GM21423 (cell line): ENCODE results near the gene MTMR11.
"Not testable (repeated sequence)": the region's sequence is repeated elsewhere in the genome, so short reads cannot be mapped to it uniquely, and the experiment has no call there.

Experiments
- ATAC-seq: cut with Tn5 transposase; IDR thresholded peaks from one replicate; pipeline ENCODE4 v1.9.1; 2021; ENCODE audit warnings: mild to moderate bottlenecking, moderate library complexity; ENCODE audit not compliant: unreplicated experiment

MTMR11 gene, protein sequence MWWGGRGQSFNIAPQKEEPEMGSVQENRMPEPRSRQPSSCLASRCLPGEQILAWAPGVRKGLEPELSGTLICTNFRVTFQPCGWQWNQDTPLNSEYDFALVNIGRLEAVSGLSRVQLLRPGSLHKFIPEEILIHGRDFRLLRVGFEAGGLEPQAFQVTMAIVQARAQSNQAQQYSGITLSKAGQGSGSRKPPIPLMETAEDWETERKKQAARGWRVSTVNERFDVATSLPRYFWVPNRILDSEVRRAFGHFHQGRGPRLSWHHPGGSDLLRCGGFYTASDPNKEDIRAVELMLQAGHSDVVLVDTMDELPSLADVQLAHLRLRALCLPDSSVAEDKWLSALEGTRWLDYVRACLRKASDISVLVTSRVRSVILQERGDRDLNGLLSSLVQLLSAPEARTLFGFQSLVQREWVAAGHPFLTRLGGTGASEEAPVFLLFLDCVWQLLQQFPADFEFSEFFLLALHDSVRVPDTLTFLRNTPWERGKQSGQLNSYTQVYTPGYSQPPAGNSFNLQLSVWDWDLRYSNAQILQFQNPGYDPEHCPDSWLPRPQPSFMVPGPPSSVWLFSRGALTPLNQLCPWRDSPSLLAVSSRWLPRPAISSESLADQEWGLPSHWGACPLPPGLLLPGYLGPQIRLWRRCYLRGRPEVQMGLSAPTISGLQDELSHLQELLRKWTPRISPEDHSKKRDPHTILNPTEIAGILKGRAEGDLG

DNA sequence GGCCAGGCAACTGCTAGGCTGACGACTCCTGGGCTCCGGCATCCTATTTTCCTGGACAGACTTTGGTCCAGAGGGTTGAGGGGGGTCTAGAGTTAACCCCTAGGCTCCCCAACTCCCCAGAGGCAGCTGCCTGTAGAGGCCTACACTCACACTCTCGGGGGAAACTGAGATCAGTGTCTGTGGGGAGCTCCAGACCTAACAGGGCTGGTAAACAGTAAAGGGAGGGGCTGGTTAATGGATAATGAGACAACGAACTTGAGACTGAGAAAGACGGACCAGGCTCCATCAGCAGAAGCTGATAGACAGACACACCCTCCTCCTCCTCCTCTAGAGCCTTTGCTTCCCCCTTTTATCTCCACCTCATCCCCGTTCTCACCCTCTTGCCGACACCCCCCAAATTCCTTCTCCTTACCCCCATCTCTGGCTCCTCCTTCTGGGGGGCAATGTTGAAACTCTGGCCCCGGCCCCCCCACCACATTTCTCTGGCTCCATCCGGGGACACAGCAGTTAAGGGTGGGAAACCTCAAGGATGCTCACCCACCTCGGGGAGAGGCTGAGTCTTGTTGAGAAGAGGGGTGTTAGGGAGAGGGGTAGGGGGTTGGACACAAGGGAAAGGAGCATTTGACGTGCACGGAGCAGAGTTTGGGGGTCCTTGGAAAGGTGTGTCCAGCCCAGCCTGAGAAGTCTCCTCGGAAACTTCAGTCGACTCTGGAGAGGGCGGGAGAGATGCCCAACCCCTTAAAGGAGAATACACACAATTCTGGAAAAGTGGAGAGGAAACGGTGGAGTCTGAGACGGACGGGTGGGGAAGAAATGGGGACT, at the start of gene MTMR11:
TSS of gene MTMR11 (minus strand) at position 710 of the 822 bp plus-strand sequence. CDS start at position 478, 232 bp downstream.
- no peak for ATAC-seq

DNA sequence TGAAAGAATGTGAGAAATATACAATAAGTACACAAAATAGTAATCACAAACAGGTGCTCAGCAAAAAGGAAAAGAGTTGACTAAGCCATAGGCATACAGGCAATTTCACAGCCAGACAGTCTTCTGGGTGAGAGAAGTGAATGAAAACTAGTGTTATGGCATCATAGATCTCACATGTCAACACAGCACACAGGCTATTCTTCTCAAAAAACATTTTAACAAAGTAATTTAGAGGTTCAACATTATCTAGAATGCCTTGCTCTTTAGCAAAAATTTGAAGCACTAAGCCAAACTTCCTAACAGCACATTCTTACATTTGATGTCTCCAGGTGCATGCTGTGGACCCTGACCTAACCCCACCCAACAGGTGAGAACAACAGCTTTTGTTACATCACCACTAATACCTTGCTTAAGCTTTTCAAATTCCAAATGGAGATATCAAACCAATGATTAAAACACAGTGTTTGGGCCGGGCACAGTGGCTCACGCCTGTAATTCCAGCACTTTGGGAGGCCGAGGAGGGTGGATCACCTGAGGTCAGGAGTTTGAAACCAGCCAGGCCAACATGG, 43.4 kb upstream of the MTMR11 start:
- ATAC-seq: no peak

DNA sequence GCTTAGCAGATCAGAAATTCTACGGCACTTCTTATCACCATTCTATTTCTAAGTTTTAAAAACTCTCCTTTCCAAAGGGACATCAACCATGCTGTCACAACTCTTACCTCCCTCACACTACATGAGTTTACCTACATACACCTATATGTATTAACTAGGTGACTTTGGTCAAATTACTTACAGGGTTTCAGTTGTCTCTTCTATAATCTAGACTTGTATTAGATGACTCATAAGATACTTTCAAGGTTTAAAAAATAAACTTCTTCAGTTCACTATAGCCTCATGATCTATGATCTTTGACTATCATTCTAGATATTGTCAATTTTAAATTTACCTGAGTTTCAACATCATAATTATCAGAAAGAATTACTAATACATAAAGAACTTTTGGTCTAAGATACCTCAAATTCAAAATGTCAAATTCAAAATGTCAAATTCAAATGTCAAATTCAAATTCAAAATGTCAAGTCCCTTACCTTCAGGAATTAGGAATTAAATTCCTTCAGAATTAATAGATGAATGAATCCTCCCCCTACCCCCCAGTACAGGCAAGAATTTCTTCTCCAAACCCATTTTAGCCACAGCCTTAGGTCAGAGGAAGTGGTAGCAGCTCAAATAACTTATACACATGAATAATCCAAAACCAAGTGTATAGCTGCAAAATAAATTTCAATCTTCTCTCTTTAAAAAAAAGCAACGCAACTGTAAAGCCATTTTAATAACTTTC, 42.7 kb upstream of the MTMR11 start:
- no peak for ATAC-seq

DNA sequence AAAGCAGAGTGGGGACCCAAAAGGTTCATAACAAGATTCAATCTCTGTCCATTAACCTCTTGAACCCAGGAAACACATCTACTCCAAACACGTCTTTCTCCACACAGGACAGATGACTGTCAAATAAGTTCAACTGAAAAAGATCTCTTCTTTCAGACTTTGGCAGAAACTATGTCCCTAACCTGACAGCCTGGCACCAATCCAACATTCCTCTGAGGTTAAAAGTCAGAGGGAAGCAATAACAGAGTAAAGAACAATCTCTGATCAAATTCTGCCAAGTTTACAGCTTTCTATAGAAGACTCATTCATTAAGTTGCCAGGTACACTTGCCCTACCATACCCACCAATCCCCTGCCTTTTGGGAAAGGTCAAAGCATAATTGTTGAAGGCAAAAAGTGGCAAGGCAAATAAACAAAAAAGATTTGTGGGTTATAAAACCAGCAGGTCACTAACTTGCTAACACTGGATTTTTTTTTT, 41.9 kb upstream of the MTMR11 start:
- ATAC-seq: no peak

DNA sequence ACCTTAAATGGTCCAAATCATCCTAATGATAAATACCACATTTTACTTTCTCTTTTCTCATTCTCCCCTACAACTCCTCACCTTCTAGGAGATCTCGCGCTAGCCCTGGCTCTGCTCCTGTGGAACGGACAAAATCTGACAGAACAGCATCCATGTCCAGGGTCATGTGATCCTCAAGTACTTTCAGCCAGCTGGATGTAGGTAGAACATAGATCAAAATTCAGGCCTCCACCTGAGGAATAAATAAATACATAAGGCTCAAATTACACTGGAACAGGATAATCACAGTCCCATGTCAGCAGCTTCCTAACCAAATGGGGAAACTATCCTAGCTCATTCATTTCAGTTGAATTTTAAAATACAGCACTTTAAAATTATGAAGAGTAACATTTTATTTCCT, 40.7 kb upstream of the MTMR11 start:
- no peak for ATAC-seq

GRCh38 chr1:149972547-149972946, 35.9 kb upstream of the MTMR11 start:
- ATAC-seq: no peak

GRCh38 chr1:149967646-149968045, 31.0 kb upstream of the MTMR11 start:
- ATAC-seq: no peak

DNA sequence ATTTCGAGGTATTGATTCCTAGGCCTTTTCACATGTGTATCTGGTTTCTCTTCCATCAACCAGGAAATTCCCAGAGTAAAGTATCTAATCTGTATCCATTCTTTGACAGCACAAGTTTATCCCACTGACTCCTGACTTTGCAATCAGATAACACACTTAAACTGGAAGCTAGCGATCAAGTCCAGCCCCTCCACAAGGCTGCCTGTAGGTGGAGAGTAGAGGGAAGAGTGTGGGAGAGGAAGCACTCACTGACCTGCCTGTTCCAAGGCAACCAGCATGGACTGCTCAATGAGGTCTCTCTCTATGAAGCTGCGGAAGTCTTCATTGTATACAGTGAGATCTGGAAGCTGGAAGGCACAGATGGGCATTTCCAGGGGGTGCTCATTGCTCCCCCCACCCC, 30.4 kb upstream of the MTMR11 start:
- no peak for ATAC-seq

- ATAC-seq: no peak
Measured at GRCh38 chr1:149966405-149966804, 29.7 kb upstream of the MTMR11 start.

- ATAC-seq: no peak
Measured at GRCh38 chr1:149965440-149965839, 28.8 kb upstream of the MTMR11 start.

GRCh38 chr1:149963358-149963757, 26.7 kb upstream of the MTMR11 start:
- ATAC-seq: no peak

GRCh38 chr1:149962736-149963135, 26.1 kb upstream of the MTMR11 start:
- ATAC-seq: no peak

- ATAC-seq: no peak
Measured at GRCh38 chr1:149962039-149962647, 25.5 kb upstream of the MTMR11 start.

DNA sequence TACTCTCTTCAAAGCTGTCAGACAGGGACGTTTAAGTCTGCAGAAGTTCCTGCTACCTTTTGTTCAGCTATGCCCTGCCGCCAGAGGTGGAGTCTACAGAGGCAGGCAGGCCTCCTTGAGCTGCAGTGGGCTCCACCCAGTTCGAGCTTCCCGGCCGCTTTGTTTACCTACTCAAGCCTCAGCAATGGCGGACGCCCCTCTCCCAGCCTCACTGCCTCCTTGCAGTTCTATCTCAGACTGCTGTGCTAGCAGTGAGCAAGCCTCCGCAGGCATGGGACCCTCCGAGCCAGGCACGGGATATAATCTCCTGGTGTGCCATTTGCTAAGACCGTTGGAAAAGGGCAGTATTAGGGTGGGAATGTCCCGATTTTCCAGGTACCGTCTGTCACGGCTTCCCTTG, 20.9 kb upstream of the MTMR11 start:
- ATAC-seq: not testable (repeated sequence)

GRCh38 chr1:149949911-149950310, 13.2 kb upstream of the MTMR11 start:
- ATAC-seq: no peak

DNA sequence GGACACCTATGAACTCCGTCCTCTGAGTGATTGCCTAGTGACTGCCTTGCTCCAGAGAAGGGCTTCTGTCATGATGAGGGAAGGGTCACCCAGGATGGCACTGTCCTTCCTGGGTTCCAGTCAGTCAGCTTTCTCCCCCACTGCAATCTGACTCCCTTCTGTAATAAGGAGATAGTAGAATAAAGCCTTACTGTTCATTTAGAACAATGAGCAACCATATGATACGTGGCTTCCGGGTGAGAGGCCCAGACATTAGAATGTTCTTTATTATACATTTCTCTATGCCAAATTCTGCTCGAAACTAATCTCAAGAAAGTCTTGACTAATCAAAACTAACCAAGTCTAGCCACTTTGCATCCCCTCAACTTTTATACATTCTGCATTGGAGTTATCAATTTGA, 8.5 kb upstream of the MTMR11 start:
- no peak for ATAC-seq

DNA sequence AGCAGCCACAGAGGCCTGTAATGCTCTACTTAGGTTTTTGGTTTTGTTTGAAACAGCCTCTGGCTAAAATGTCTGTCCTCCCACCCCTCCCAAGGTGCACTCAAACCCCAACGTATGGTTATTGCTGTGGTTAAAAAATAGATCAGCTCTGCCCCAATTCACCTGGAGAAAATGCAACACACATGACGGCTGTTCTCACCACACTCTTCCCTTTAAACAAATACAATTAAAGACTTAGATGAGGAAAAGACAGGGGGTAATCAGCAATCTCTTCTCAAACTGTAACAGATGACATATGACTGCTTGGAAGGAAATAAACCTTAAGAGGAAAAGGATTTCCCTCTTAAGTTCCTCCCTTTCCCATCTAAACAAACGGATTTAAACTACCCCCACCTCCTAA, 6.2 kb upstream of the MTMR11 start:
- no peak for ATAC-seq

DNA sequence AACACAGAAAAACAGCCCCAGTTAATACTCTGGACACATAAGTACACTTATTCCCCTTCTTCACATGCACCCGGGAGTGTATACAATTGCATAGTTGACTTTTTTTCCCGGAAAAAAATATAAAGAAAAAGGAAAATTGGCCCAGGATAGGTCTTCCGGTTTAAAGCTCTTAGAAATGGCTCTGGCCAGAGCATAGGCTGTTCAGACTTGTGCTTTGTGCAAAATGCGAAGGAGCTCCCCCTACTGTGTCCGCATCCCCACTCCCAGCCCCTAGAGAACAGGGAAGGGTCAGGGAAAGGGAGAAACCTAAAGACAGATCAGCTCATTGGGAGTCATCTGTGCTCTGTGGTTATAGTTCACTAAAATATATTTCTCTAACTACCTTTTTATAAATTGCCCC, 5.5 kb upstream of the MTMR11 start:
- no peak for ATAC-seq

GRCh38 chr1:149940427-149940826, 3.7 kb upstream of the MTMR11 start:
- no peak for ATAC-seq

GRCh38 chr1:149938668-149939003, 2.0 kb upstream of the MTMR11 start:
- ATAC-seq: not testable (repeated sequence)
